Activated T-cell treated with anti-CD3 and anti-CD28 coated beads for 1 hour (primary cell): ENCODE data around the gene EIF2S3B.
"Not testable (repeated sequence)": the region's sequence is repeated elsewhere in the genome, so short reads cannot be mapped to it uniquely, and the experiment has no call there.

Experiments used
- DNase-seq: peaks from one replicate; pipeline ENCODE4 v3.0.0-alpha.2; 2020; ENCODE audit warnings: low read depth

EIF2S3B gene

GRCh38 chr12:10505620-10506019 is at the start of gene EIF2S3B:
Gene EIF2S3B, plus strand, starts transcription at chr12:10505890. Its CDS starts 13 bp downstream, at chr12:10505903.
- no peak for DNase-seq

- no peak for DNase-seq
Observed at GRCh38 chr12:10456856-10457255, 48.8 kb upstream of the EIF2S3B start.

GRCh38 chr12:10457760-10458159 is 47.9 kb upstream of the EIF2S3B start:
- no peak for DNase-seq

- no peak for DNase-seq
Observed at GRCh38 chr12:10466311-10466710, 39.4 kb upstream of the EIF2S3B start.

GRCh38 chr12:10469701-10470100 is 36.0 kb upstream of the EIF2S3B start:
- DNase-seq, result no peak

- not testable (repeated sequence) for DNase-seq
Observed at GRCh38 chr12:10472808-10473207, 32.9 kb upstream of the EIF2S3B start.

- not testable (repeated sequence) for DNase-seq
Observed at GRCh38 chr12:10481901-10482300, 23.8 kb upstream of the EIF2S3B start.

GRCh38 chr12:10487328-10487727 is 18.4 kb upstream of the EIF2S3B start:
- DNase-seq, result not testable (repeated sequence)

- no peak for DNase-seq
Observed at GRCh38 chr12:10491766-10492165, 13.9 kb upstream of the EIF2S3B start.

- peak; percentile 27 for DNase-seq
Observed at GRCh38 chr12:10497602-10498001, 8.1 kb upstream of the EIF2S3B start.

GRCh38 chr12:10498042-10498441 is 7.6 kb upstream of the EIF2S3B start:
- DNase-seq, result no peak

- no peak for DNase-seq
Observed at GRCh38 chr12:10501030-10501429, 4.7 kb upstream of the EIF2S3B start.

- DNase-seq, result no peak
Observed at GRCh38 chr12:10503460-10503859, 2.2 kb upstream of the EIF2S3B start.

- no peak for DNase-seq
Observed at GRCh38 chr12:10511756-10512355, 6.2 kb downstream of the EIF2S3B start.

GRCh38 chr12:10512798-10513197 is 7.1 kb downstream of the EIF2S3B start:
- no peak for DNase-seq

- DNase-seq, result no peak
Observed at GRCh38 chr12:10521555-10521954, 15.9 kb downstream of the EIF2S3B start.

GRCh38 chr12:10528174-10528953 is 22.7 kb downstream of the EIF2S3B start:
- no peak for DNase-seq

GRCh38 chr12:10529603-10530002 is 23.9 kb downstream of the EIF2S3B start:
- no peak for DNase-seq

GRCh38 chr12:10537721-10538120 is 32.0 kb downstream of the EIF2S3B start:
- DNase-seq, result no peak

GRCh38 chr12:10540776-10541205 is 35.1 kb downstream of the EIF2S3B start:
- DNase-seq, result no peak

- no peak for DNase-seq
Observed at GRCh38 chr12:10543499-10543898, 37.8 kb downstream of the EIF2S3B start.

GRCh38 chr12:10551375-10551774 is 45.7 kb downstream of the EIF2S3B start:
- DNase-seq, result no peak

- DNase-seq, result no peak
Observed at GRCh38 chr12:10553148-10553547, 47.5 kb downstream of the EIF2S3B start.
